Stimulated activated CD8-positive, alpha-beta memory T cell treated with anti-CD3 and anti-CD28 coated beads, Interleukin-12 subunit alpha, Interleukin-12 subunit beta, amount 100 ng/mL, for 4 hours (primary cell): Measurements from ENCODE around the gene PRR18.
A peak's percentile ranks its signal among the peaks of the same experiment; 100 is the strongest.

Source experiments
- DNase-seq: peaks from one replicate; pipeline ENCODE4 v3.0.0-alpha.2; 2020; ENCODE audit warnings: low read depth

PRR18 gene

DNA sequence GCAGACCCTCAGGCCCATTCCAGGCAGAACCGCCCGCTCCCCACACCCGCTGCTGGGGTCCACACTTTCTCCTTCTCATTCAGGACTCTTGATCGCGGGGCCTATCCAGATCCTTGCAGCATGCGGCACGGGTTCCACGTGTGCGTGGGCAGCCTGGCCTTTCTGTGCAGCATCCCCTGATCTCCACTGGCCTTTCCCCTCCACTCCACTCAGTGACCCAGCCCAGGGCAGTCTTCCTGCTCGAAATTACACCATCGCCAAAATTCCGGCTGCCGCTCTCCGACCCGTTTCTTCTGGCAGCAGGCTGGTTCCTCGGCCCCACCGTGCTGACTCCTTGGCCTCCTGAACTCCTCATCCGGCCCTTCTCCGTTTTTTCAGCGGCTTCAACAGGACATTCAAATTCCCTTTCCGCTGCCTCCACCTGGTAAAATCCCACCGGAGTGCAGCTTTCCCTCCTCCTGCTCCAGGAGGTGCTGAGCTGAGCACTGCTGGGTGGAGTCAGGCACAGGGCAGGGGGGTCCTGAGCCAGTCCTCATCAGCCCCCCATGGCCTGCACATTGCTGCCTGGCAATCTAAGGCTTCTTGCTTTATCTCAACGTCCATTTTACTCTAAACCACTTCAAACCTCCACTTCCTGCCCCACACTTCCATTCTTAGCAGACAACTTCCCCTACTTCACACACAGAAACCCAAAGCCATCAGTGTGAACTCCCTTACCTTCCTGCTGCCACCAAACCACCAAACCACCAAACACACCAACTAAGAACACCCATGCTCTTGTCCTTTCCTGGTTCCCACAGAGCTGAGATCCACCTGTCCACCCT, 25.2 kb upstream of the PRR18 start:
- DNase-seq = no peak

DNA sequence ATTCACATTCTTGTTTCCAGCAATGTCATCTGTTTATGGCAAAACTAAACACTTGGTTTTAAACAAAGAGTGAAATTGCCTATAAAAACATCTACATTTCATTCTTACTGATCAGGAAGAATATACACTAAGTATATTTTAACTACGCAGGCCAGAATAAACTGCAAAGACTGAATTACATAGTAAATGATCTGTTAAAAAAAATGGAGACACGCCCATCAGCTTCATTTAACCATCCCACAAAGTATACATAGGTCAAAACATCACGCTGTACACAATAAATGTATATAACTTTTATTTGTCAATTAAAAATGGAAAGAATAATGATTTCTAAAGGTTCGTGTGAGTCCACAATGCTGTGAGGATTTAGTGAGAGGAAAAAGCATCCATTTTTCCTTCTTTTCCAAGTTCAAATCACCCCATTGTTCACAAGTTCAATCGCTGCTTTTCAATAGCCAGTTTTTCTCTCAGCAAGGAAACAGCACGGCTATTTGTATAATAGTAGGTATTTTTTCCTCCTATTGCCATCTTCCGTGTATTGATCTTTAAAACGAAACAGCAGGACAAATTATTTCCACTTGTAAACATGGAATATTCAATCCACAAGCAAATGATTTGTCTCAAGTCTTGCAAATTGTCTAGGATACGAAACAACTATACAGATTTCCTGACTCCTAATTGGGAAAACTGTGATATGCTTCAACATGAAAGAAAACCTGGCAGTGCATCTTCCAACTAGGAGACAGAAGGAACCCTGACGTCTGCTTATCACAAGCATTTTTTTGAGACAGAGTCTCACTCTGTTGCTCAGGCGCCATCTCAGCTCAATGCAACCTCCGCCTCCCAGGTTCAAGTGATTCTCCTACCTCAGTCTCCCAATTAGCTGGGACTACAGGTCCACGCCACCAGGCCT, 23.6 kb upstream of the PRR18 start:
- no peak for DNase-seq

DNA sequence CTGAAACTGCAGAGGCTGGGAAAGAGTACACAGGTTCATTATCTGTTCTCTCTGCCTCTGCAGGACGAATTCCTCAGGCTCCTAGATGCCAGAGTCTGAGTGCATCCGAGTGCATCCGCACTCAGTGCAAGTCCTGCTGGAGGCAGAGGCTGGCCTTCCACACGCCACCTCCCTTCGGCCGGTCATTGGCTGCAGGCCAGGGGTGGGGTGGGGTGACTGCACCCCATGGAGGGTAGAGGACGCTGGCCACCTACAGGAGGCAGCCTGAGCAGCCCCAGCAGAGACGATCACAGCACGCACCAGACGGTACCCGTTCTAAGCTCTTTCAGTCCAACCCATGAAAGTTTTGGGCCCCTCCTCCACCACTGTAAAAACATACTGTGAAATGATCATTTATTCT, 22.4 kb upstream of the PRR18 start:
- DNase-seq = no peak

DNA sequence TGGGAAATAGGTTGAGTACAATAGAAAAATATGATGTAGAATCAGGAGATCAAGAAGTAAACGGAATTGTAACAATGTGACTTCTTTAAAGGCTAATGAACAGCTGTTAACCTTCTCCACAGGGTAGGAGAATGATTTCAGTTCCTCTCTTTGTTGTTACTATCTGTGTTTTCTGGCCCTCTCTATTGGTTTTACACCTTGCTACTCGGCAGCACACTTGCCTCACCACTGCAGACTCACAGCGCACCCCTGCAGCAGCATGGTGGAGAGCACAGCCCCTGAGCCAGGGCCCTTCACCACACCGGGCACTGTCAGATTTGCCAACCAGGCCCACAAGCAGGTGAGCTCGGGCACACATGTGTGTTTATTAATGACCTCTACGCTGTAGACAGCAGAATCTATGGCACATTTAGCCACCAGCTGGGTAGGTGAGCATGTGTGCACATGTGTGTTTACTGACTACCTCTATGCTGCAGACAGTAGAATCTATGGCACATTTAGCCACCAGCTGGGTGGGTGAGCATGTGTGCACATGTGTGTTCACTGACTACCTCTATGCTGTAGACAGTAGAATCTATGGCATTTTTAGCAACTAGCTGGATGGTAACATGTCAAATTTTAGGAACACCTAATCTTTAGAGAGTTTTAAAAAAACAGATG, 17.3 kb upstream of the PRR18 start:
- no peak for DNase-seq

DNA sequence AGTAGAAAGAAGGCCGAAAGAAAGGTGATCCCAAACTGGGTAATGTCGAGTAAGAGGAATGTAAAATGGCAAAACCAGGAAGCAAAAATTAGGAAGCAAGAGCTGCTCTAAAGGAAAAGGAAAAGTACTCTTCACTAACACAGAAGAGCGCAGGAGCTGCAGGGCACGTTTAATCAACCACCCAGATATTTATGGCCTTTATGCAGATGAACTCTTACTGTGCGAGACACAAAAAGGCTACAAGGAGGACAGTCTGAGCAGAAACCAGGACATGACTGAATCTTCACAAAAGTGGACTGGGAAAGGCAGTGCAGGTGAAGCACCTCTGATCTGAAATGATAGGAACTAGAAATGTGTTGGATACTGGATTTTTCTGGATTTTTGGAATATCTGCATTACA, 15.2 kb upstream of the PRR18 start:
- no peak for DNase-seq

DNA sequence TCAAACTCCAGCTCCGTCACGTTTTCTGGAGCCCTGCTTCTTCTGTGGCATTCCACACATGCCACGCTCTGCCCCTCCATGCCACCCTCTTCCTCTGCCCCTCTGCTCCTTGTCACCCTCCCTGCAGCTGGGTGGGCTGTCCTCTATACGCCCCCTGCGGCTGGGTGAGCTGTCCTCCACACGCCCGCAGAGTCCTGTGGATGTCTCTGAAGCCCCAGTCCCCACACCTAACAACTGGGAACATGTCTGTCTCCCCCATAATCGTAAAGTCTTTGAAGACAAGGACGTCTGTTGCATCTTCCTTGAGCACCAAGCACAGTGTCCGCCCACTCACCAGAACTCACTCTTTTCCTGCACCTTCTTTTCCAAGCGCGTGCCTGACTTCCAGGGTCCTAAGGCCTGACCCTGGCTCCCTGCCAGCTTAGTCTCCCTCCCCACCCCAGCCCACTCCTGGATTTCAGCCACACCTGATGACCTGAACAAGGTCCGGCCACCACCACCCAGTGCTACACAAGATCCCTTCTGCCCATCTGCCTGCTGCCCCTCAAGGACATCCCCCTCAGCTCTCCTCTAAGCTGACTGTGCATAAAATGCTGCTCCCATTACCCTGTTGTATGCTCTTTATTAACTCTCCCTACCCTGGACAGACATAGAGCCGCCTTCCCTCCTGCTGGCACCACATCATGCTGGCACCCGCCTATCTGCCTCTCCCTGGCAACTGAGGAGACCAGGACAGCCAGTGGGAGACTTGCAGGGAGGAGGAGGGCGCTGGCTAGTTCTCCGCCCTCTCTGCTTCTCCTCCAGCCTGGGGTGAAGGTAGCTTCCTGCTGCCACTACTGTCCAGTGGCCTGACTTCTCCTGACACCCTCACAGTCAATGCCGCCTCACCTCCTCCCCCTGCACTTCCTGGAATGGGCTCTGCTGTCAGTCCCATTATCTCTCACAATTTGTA, 10.7 kb upstream of the PRR18 start:
- no peak for DNase-seq

DNA sequence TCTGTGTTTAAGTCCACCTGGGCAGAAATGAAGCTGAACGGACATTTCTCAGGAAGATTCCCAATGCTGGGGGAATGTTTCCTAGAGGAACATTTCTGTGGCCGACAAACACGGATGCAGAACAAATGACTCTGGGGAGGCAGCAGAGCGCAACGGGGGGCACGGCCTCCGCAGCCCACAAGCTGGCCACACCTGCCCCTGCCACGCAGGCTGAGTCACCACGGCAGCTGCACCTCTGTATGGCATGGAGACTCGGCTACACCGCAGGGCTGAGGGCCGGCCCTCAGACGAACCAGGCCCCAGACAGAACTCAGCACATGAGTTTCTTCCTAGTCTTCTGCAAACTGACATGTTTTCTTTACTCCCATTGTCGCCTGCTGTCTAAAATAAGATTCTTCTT, 10.0 kb upstream of the PRR18 start:
- no peak for DNase-seq

DNA sequence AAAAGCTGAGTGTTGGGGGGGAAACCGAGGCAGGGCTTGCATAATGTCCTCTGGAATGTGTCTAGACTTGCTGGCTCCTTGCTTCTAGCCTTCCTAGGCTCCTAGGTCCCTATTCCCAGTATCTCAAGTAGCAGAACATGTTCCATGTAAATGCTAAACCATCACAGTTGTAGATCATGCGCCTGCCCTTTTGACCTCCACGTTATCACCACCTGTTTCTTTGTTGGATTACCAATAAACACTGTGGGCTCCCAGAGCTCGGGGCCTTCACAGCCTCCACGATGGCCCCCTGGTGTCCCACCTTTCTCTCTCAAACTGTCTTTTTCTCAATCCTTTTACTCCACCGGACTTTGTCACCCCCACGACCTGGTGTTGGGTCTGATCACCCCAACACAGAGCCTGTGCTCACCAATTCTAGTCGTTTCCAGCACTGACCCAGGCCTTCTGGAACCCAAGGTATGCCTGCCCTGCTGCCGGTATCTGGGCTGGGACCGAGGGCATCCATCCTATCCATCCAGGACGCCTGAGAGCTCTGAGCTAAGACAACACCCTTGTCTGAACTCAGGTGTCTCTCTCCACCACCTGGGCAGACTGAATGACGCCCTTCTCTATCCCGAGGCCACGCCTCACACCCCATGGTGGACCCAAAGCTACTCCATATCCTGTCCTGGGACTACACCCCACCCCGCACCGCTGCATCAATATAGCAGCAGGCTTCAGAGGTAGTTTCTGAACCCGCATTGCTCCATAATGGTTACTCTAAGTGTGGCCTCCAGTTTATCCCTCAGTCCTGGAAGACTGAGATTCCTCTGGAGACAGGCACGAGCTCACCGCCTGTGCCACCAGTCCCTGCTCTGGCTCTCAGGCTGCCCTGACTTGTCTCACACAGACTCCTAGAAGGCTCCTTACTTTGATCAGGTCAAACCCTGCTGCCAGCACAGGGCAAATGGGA, 9.3 kb upstream of the PRR18 start:
- no peak for DNase-seq

DNA sequence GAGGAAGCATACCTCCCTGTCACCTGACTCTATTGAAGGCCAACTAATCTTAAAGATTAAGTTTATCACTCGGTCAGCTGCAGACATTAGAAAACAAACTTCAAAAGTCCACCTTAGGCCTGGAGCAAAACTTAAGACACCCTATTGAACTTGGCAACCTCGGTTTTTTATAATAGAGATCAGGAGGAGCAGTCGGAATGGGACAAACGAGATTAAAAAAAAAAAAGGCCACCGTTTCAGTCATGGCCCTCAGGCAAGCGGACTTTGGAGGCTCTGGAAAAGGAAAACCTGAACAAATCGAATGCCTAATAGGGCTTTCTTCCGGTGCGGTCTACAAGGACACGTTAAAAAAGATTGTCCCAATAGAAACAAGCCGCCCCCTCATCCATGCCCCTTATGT, 7.2 kb upstream of the PRR18 start:
- no peak for DNase-seq

DNA sequence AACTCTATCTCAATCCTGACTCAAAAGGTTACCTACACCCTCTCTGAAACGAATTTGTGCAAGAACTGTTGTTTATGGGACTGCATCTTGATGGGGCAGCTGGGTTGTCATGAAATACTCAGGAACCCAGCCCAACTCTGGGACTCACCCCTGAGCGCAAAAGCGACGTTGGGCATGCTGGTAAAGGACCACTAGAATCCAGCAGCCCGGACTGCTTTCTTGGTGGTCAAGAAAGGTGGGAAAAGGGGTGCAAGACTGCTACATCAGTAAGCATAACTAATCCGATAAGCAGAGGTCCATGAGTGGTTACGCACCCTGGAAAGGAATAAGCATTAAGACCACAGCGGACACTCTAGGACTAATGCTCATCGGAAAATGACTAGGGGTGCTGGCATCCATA, 6.3 kb upstream of the PRR18 start:
- DNase-seq = no peak

DNA sequence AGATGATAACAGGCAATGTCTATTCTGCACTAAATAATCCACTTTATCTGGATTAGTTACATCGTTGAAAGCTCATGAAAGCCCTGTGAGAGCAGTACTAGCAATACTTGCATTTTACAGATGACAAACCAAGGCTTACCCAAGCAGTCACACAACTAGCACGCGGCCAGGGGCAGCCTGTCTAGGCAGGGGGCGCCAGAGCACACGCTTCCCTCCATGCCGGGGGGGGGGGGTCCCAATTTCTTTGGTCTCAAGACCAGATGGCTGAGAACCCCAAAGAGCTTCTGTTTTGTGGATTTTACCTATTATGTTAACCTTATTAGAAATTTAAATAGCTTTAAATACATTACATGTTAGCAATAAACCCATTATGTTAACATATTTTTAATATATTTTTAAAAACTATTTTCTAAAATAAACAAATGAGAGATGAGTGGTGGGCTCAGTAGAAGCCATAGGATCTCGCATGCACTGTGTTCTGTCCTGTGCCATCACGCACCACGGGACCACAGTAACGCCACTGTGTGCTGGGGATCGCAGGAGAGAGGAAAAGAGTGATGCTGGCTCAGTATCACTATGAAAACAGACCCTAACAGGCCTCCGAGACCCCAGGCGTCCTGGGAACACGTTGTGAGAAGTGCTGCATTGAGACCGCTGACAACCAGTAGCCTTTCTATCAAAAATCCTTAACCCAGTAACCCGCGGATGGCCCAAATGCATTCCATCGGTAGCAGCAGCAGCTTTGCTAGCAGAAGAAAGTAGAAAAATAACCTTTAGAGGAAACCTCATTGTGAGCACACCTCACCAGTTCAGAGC, 5.3 kb upstream of the PRR18 start:
- DNase-seq = peak; percentile 20

DNA sequence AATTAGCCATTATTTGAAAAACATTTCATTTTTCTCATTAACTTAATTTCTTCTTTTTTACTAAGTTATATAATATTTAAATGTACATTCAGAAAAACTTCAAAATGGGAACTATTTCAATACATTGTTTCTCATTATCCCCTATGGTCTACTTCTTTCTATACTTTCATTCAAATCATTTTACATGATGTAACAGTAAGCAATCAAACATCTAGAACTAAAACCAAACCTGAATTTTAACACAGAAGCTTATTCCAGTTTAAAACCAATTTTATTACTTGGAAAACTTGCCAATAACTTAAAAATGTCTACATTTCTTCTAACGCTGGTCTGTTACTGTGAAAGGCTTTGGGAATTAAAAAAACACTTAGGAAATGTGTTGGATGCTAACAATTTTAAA, 4.6 kb upstream of the PRR18 start:
- no peak for DNase-seq

DNA sequence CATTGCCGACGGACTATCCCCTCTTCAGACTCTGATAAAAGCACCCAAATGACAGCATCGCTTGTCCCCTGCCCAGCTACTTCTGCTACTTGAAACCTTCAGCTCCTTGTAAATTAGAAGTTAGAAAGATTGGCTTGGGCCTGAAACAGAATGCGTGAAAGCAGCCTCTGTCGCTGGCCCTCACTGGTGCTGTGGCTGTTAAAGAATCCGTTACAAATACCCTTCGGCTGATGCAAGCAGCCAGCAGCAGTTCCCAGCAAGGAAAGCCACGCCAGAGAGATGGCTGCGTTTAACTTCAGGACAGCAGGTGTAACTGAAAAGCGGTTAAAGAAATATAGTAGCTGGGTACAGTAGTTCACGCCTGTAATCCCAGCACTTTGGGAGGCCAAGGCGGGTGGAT, 2.4 kb upstream of the PRR18 start:
- DNase-seq = no peak

DNA sequence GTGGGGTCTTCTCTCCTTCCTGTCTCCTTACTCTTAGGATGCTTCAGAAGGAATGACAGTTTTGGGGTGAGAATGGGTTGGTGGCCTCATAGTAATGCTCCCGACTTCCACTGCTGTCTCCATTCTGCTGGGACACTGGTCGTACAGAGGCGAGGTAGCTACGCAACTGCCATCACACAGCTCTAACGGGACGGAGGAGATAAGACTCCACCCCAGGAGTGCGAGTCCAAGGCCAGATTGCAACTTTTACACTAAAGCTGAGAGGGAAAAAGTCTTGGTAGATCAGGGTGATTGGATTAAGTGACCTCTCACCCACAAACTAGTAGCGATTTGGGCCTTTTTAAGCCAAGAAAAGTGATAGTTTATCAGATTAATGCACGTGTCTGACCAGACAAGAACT, 1.8 kb upstream of the PRR18 start:
- DNase-seq = no peak

DNA sequence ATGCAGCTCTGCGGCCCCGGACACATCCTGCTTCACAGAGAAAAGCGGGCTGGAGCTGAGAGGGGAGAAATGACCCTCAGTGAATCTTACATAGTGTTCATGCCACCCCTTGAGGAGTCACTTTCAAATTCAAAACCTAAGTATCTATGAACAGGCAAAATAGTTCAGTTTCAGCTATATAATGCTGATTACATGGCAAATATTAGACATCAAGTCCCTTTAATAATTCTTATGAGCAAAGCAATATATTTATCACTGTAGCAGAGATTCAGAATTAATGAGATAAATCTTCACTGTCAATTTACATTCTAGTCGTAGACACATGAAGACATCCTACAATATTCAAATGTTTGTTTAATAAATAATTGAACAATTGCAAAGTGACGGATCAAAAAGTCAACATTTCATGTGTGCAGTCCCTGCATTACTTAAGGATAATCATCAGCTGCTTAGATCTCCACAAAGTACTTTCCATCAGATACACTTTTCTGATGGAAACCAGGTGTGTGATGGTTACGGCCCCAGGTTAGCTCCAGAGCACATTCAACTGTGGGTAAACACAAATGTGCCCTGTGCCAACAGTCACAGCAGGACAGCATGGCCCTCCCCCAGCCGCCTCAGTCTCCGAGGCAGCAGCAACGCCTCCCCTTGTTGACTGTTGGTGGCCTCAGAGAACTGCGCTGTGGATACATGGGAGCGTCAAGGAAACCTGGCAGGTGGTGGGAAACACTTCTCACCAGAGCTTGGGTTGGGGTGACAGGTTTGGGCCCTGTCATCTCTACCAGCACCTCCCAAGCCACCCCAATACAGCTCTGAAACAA, 787 bp upstream of the PRR18 start:
- no peak for DNase-seq

DNA sequence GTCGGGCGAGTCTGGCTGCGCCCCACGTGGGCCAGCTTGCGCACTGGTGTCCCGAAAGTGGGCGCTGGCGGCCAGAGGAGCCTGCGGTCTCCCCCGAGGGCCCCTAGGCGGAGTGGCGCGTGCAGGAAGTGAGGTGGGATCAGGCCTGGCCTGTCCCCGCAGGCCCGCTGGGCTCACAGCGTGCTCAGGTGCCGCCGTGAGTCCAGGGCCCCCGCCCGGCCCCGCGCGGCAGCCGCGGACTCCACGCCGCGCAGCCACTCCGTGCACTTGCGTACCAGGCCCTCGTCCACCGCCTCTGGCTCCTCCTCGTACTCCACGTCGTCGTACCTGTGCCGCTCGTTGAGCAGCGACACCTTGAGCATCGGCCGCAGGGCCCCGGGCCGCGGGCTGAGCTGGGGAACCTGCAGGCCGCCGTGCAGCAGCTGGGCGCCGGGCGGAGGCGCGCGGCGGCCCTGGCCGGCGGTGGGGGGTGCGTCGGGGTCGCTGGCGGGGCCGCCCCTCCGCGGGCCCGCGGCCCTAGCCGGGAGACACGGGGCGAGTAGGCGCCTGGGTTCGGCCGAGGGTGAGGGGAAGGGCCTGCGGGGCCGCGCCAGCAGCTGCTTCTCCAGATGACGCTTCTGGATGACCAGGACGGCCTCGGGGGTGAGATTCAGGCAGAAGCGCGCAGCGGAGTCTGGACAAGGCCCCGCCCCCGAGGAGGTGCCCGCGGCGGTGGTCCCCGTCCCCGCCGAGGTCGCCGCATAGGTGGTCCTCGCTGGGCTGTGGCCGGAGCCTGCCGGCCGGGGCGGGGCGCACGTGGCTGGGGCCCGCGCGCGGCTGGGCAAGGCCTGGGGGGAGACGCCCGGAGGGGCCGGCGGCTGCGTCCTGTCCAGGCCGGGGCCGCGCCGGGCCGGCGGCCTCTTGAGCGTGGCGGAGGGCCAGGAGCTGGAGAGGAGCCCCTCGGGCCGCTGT, 835 bp downstream of the PRR18 start:
- no peak for DNase-seq

DNA sequence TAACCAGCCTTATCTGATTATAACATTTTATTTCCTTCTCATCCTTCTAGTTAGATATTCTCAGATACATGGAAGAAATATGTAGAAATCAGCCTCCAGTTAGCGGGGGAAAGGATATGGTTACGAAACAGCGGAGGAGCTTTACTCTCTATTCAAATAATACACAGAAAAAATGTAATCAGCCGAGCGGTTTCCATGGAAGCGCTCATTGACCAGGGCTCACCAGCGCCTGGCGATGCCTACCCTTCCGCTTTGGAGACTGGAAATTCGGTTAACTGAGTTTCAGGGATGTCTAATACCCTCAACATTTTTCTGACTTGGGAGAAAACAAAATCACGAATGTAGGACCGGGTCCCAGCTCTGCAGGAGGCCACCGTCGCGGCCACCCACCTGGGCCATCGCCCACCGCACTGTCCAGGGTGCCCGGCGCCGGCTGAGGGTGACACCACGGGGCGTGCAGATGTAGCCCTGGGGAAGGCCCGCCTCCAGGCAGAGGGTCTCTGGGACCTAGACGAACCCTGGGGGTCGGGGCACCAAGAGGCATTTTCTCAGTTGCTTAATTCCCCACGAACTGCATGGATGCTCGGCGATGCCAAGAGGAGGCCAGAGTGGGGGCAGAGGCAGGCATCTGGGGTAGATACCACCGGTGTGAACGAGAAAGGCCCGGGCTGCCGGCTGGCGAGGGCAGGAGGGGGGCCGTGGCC, 1.7 kb downstream of the PRR18 start:
- DNase-seq = no peak
